ENCODE data around the gene RAB31.

Gene RAB31

DNA sequence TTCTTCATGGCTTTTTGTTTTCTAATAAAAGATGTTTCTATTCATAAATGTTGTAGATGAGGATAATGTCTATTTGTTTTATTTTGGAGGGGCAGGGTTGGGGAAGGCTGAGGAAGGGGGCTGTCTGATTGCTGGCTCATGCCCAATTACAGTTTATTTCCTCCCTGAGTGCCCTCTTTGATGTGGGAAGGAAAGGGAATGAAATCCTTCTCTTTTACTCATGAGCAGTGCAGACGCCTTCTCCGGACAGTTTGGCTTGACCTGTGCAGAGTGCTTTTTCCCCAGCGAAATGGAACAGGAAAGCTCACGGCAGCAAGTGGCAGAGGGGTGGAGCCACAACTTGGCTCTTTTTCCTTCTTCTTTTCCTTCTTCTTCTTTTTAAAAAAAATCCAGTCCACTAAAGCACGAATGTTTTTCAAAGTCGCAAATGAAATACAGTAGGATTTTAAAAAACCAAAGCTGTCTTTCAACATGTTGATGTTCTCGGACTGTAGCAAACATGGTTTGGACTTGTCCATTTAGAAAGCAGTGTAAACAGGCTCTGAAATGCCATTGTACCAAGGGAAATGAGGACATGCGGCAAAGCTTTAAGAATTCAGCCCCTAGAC is 34.5 kb downstream of the RAB31 start:
- Histone ChIP-seq H4K20me1 (ENCODE audit: insufficient read depth, low read length) (no peaks in the 10 kb centered on the region), H3K27me3 (ENCODE audit: insufficient read depth, low read length) (no peaks in the 10 kb centered on the region), H3K4me3 (ENCODE audit: low read depth, low read length, poor library complexity, severe bottlenecking) (no peak overlapping the region), H3K36me3 (ENCODE audit: insufficient read depth, low read length) (no peaks in the 10 kb centered on the region), H3K9me2 (ENCODE audit: low read depth, low read length) (no peaks in the 10 kb centered on the region), H3K79me2 (ENCODE audit: insufficient read depth, low read length) (no peaks in the 10 kb centered on the region), H2AFZ (ENCODE audit: low read length) (no peak overlapping the region), H3K9me3 (ENCODE audit: low read length) (no peaks in the 10 kb centered on the region), H3K27ac (ENCODE audit: low read depth, low read length, poor library complexity, severe bottlenecking) (no peak overlapping the region), H3K4me2 (ENCODE audit: low read length) (no peak overlapping the region), H3K9ac (ENCODE audit: low read length) (no peak overlapping the region), H3F3A (ENCODE audit: insufficient read depth, low read length) (no peaks in the 10 kb centered on the region), H3K4me1 (ENCODE audit: insufficient read depth, low read length, severe bottlenecking) (no peaks in the 10 kb centered on the region)
- no peak for TF ChIP-seq EZH2 (IDR thresholded peaks at IDR 0.05; ENCODE audit: borderline replicate concordance, low read length)
- TF ChIP-seq, protein P1, sequence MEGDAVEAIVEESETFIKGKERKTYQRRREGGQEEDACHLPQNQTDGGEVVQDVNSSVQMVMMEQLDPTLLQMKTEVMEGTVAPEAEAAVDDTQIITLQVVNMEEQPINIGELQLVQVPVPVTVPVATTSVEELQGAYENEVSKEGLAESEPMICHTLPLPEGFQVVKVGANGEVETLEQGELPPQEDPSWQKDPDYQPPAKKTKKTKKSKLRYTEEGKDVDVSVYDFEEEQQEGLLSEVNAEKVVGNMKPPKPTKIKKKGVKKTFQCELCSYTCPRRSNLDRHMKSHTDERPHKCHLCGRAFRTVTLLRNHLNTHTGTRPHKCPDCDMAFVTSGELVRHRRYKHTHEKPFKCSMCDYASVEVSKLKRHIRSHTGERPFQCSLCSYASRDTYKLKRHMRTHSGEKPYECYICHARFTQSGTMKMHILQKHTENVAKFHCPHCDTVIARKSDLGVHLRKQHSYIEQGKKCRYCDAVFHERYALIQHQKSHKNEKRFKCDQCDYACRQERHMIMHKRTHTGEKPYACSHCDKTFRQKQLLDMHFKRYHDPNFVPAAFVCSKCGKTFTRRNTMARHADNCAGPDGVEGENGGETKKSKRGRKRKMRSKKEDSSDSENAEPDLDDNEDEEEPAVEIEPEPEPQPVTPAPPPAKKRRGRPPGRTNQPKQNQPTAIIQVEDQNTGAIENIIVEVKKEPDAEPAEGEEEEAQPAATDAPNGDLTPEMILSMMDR (IDR thresholded peaks at IDR 0.05; ENCODE audit: low read length), result no peak

GRCh38 chr18:9743200-9744016 is 35.3 kb downstream of the RAB31 start:
- no peak overlapping the region for H3K27ac ChIP-seq (ENCODE audit: low read depth, low read length, poor library complexity, severe bottlenecking)
- H2AFZ ChIP-seq (ENCODE audit: low read length), result no peak overlapping the region
- H3K36me3 ChIP-seq (ENCODE audit: insufficient read depth, low read length), result no peaks in the 10 kb centered on the region
- no peak for TF ChIP-seq EZH2 (IDR thresholded peaks at IDR 0.05; ENCODE audit: borderline replicate concordance, low read length)
- TF ChIP-seq, protein P1 (IDR thresholded peaks at IDR 0.05; ENCODE audit: low read length), result no peak
- H3K4me3 ChIP-seq (ENCODE audit: low read depth, low read length, poor library complexity, severe bottlenecking), result no peak overlapping the region
- H3K4me1 ChIP-seq (ENCODE audit: insufficient read depth, low read length, severe bottlenecking), result no peaks in the 10 kb centered on the region
- H3K27me3 ChIP-seq (ENCODE audit: insufficient read depth, low read length), result no peaks in the 10 kb centered on the region
- no peaks in the 10 kb centered on the region for H3F3A ChIP-seq (ENCODE audit: insufficient read depth, low read length)
- H3K79me2 ChIP-seq (ENCODE audit: insufficient read depth, low read length), result no peaks in the 10 kb centered on the region
- H3K4me2 ChIP-seq (ENCODE audit: low read length), result no peak overlapping the region
- no peak overlapping the region for H3K9ac ChIP-seq (ENCODE audit: low read length)
- H4K20me1 ChIP-seq (ENCODE audit: insufficient read depth, low read length), result no peaks in the 10 kb centered on the region
- H3K9me3 ChIP-seq (ENCODE audit: low read length), result no peaks in the 10 kb centered on the region
- H3K9me2 ChIP-seq (ENCODE audit: low read depth, low read length), result no peaks in the 10 kb centered on the region

DNA sequence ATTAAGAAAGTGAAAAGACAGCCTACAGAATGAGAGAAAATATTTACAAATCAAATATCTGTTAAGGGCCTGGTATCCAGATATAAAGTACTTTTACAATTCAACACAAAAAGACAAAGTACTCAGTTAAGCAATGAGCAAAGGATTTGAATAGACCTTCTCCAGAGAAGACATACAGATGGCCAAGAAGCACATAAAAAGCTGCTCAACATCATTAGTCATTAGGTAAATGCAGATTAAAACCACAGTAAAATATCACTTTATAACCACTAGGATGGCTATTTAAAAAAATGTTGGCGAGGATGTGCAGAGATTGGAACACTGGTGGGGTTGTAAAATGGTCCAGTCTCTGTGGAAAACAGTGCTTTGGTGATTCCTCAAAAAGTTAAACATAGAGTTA is 38.9 kb downstream of the RAB31 start:
- H3K79me2 ChIP-seq (ENCODE audit: insufficient read depth, low read length), result no peaks in the 10 kb centered on the region
- H3K27me3 ChIP-seq (ENCODE audit: insufficient read depth, low read length), result no peaks in the 10 kb centered on the region
- no peaks in the 10 kb centered on the region for H3K9me3 ChIP-seq (ENCODE audit: low read length)
- no peak overlapping the region for H3K4me2 ChIP-seq (ENCODE audit: low read length)
- H3K9ac ChIP-seq (ENCODE audit: low read length), result no peak overlapping the region
- no peak overlapping the region for H3K4me3 ChIP-seq (ENCODE audit: low read depth, low read length, poor library complexity, severe bottlenecking)
- no peaks in the 10 kb centered on the region for H3K9me2 ChIP-seq (ENCODE audit: low read depth, low read length)
- no peak for TF ChIP-seq EZH2 (IDR thresholded peaks at IDR 0.05; ENCODE audit: borderline replicate concordance, low read length)
- TF ChIP-seq, protein P1 (IDR thresholded peaks at IDR 0.05; ENCODE audit: low read length), result no peak
- no peaks in the 10 kb centered on the region for H3F3A ChIP-seq (ENCODE audit: insufficient read depth, low read length)
- H3K27ac ChIP-seq (ENCODE audit: low read depth, low read length, poor library complexity, severe bottlenecking), result no peak overlapping the region
- no peaks in the 10 kb centered on the region for H3K4me1 ChIP-seq (ENCODE audit: insufficient read depth, low read length, severe bottlenecking)
- no peaks in the 10 kb centered on the region for H4K20me1 ChIP-seq (ENCODE audit: insufficient read depth, low read length)
- H3K36me3 ChIP-seq (ENCODE audit: insufficient read depth, low read length), result no peaks in the 10 kb centered on the region
- H2AFZ ChIP-seq (ENCODE audit: low read length), result no peak overlapping the region
